AG09309 (cell line): ENCODE measurements around the gene ZNF512.
A peak's percentile ranks its signal among the peaks of the same experiment; 100 is the strongest.

Experiments
- DNase-seq: peaks from one replicate; pipeline ENCODE4 v3.0.0-alpha.2; 2010; ENCODE audit warnings: low read depth
- H3K4me3 ChIP-seq: 2 replicates; pipeline ENCODE4 v1.5.1; 2011; ENCODE audit warnings: mild to moderate bottlenecking, low read depth, low read length, moderate library complexity; ENCODE audit not compliant: control insufficient read depth
- CTCF ChIP-seq: IDR thresholded peaks from 2 replicates; pipeline ENCODE4 v1.5.1; 2011; ENCODE audit warnings: mild to moderate bottlenecking, low read depth, low read length, inconsistent platforms; ENCODE audit not compliant: insufficient read depth, control insufficient read depth; ENCODE audit errors: missing control alignments

Gene ZNF512

DNA sequence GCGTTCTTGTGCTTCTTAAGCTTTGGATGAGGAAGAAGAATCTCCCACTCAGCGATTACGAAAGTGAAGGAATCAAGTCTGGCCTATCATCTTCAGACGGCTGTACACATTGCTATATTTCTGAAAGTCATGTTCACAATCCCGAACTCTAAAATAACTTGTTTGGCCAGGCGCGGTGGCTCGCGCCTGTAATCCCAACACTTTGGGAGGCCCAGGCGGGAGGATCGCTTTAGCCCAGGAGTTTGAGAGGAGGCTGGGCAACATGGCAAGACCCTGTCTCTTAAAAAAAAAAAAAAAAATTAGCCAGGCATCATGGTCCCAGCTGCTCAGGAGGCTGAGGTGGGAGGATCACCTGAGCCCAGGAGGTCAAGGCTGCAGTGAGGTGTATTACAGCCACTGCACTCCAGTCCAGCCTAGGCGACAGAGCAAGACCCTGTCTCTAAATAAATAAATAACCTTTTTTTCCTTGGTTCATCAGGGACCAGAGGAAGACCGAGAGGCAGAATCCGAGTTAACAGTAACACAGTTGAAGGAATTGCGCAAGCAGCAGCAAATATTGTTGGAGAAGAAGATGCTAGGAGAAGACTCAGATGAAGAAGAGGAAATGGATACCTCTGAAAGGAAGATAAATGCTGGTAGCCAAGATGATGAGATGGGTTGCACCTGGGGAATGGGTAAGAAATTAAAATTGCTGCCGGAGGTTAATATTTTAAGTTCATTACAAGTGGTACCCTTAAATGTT is 82.0 kb downstream of the ZNF512 start:
- DNase-seq: no peak
- TF ChIP-seq CTCF: no peak

GRCh38 chr2:27667446-27667845 is 84.6 kb downstream of the ZNF512 start:
- TF ChIP-seq CTCF: no peak
- no peak overlapping the region for H3K4me3 ChIP-seq
- DNase-seq: no peak

More for the DNA sequence above, 82.0 kb downstream of the ZNF512 start:
- peak overlapping the region; percentile 88 for H3K4me3 ChIP-seq

GRCh38 chr2:27671235-27671634 is 88.4 kb downstream of the ZNF512 start:
- no peak for DNase-seq
- no peak overlapping the region for H3K4me3 ChIP-seq
- no peak for TF ChIP-seq CTCF
